HUES64 (cell line): ENCODE data around the gene DNAJC3.
A peak's percentile ranks its signal among the peaks of the same experiment; 100 is the strongest.
"Not testable (repeated sequence)": the region's sequence is repeated elsewhere in the genome, so short reads cannot be mapped to it uniquely, and the experiment has no call there.

Source experiments
- H3K27ac ChIP-seq: 2 replicates; pipeline ENCODE4 v1.7.0; 2013; ENCODE audit warnings: low read depth, low read length, inconsistent platforms
- H3K27me3 ChIP-seq: 2 replicates; pipeline ENCODE4 v1.6.1; 2013; ENCODE audit warnings: mild to moderate bottlenecking, low read length; ENCODE audit not compliant: insufficient read depth
- H3K36me3 ChIP-seq: 2 replicates; pipeline ENCODE4 v1.6.1; 2013; ENCODE audit warnings: mild to moderate bottlenecking, low read length; ENCODE audit not compliant: insufficient read depth
- H3K4me1 ChIP-seq: 2 replicates; pipeline ENCODE4 v1.6.1; 2013; ENCODE audit warnings: mild to moderate bottlenecking, low read length, moderate library complexity; ENCODE audit not compliant: insufficient read depth
- H3K4me3 ChIP-seq: 2 replicates; pipeline ENCODE4 v1.5.1; 2013; ENCODE audit warnings: mild to moderate bottlenecking, low read length, moderate library complexity
- H3K9ac ChIP-seq: 2 replicates; pipeline ENCODE4 v1.6.1; 2013; ENCODE audit warnings: mild to moderate bottlenecking, low read depth, low read length
- H3K9me3 ChIP-seq: 2 replicates; pipeline ENCODE4 v1.6.1; 2013; ENCODE audit warnings: low read depth, low read length; ENCODE audit not compliant: insufficient read depth
- WGBS: fragments of 150-250, 120-280 bp; methylation state at CpG from one replicate; pipeline ENCODE4 v1.1.7; 2013; ENCODE audit warnings: missing lambda C conversion rate; 5-methylcytosine and 5-hydroxymethylcytosine counted together

The DNAJC3 gene

DNA sequence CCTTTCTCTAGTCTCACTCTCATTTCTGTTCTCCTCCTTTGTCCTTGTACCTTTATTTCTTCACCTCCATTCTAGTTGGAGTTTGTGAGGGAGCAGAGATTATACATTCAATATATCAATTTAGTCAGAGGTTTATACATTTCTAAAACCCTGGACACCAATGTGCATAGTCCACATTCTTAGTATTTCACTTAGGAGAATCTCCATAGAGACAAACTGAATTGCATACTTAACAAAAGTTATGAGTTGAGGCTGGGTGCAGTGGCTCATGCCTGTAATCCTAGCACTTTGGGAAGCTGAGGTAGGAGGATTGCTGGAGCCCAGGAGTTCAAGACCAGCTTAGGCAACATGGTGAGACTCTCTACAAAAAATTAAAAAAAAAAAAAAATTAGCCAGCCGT lies 45.3 kb downstream of the DNAJC3 start:
- peaks cover 2% of the 10 kb centered on the region; the same call in 1 of the 2 replicates for H3K36me3 ChIP-seq
- H3K9ac ChIP-seq: no peak overlapping the region
- no peaks in the 10 kb centered on the region for H3K9me3 ChIP-seq
- no peak overlapping the region for H3K4me3 ChIP-seq
- 91% methylated on average over 1 of the region's 1 CpG for WGBS
- no peaks in the 10 kb centered on the region for H3K4me1 ChIP-seq
- no peaks in the 10 kb centered on the region for H3K27me3 ChIP-seq
- H3K27ac ChIP-seq: no peak overlapping the region

DNA sequence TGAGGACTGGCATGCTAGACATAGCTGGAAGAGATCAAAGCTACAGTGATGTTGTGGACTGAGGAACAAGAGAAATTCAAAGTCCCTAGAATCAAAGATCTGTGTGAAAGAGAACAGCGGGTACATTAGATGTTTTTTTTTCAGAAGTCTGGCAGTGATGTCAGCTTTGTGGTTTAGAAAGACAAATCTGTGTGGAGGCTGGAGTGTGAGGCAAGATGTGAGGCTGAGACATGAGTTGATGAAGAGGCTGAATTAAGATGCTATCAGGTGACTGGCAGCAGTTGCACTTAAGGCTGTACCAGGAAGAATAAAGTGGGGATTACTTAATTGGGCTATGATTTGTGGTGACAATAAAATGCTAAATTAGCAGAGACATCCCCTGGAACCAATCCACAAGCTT lies 46.5 kb downstream of the DNAJC3 start:
- H3K9ac ChIP-seq: no peak overlapping the region
- WGBS: 92% methylated on average over 1 of the region's 1 CpG
- H3K27ac ChIP-seq: no peak overlapping the region
- no peaks in the 10 kb centered on the region for H3K9me3 ChIP-seq
- H3K4me3 ChIP-seq: no peak overlapping the region
- no peaks in the 10 kb centered on the region for H3K27me3 ChIP-seq
- no peaks in the 10 kb centered on the region for H3K4me1 ChIP-seq
- peaks cover 2% of the 10 kb centered on the region; the same call in 1 of the 2 replicates for H3K36me3 ChIP-seq

DNA sequence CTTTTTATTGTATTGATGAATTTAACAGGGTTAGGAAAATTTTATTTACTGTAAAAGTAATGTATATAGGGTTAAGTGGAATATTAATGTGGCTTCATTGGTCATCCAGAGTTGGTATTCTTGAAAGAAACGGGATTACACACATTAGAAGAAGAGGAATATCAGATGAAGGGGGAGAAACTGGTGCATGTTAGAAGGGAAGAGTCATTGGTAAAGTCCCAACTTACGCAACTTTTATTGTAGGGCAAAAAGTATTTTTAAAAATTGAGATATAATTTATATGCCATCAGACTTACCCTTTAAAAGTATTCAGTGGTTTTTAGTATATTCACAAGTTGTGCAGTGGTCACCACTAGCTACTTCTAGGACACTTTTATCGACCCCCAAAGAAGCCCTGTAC lies 47.3 kb downstream of the DNAJC3 start:
- no peak overlapping the region for H3K4me3 ChIP-seq
- H3K27me3 ChIP-seq: no peaks in the 10 kb centered on the region
- no peak overlapping the region for H3K9ac ChIP-seq
- no peak overlapping the region for H3K27ac ChIP-seq
- no peaks in the 10 kb centered on the region for H3K9me3 ChIP-seq
- H3K36me3 ChIP-seq: peaks cover 2% of the 10 kb centered on the region; the same call in 1 of the 2 replicates
- no peaks in the 10 kb centered on the region for H3K4me1 ChIP-seq
- 95% methylated on average over 3 of the region's 3 CpGs for WGBS

DNA sequence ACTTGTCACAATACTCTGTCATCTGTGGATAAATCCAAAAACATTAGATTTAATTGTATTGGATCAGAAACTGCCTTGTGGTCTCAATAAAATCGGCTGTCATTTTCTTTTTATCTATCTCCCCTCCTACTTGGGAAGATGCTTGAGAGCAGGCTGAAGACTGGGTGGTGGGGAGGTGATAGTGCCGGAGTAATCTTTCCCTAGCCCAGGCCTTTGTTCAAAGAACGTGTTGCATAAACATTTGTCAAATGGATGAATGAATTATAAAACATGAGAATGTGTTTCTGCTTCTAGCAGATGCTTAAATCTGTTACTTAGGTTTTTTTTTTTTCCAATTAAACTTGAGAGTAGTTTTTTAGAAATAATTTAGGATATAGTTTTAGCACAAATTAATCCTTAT lies 49.9 kb downstream of the DNAJC3 start:
- H3K36me3 ChIP-seq: peaks cover 2% of the 10 kb centered on the region; the same call in 1 of the 2 replicates
- no peaks in the 10 kb centered on the region for H3K27me3 ChIP-seq
- no peaks in the 10 kb centered on the region for H3K4me1 ChIP-seq
- peaks cover 3% of the 10 kb centered on the region; the same call in 1 of the 2 replicates for H3K9me3 ChIP-seq
- H3K4me3 ChIP-seq: no peak overlapping the region
- no peak overlapping the region for H3K27ac ChIP-seq
- WGBS: 90% methylated on average over 2 of the region's 3 CpGs
- no peak overlapping the region for H3K9ac ChIP-seq

DNA sequence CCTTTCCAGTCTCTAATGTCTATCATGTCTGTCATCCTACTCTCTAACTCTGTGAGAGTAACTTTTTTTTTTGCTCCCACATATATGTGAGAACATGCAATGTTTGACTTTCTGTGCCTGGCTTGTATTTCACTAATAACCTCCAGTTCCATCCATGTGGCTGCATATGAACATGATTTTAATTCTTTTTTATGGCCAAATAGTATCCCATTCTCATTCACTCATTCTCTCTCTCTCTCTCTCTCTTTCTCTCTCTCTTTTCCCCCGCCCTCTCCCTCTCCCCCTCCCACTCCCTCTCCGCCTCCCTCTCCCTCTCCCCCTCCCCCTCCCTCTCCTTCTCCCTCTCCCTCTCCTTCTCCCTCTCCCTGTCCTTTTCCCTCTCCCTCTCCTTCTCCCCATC lies 52.0 kb downstream of the DNAJC3 start:
- no peak overlapping the region for H3K9ac ChIP-seq
- 83% methylated on average over 1 of the region's 2 CpGs for WGBS
- peaks cover 2% of the 10 kb centered on the region; the same call in 1 of the 2 replicates for H3K36me3 ChIP-seq

DNA sequence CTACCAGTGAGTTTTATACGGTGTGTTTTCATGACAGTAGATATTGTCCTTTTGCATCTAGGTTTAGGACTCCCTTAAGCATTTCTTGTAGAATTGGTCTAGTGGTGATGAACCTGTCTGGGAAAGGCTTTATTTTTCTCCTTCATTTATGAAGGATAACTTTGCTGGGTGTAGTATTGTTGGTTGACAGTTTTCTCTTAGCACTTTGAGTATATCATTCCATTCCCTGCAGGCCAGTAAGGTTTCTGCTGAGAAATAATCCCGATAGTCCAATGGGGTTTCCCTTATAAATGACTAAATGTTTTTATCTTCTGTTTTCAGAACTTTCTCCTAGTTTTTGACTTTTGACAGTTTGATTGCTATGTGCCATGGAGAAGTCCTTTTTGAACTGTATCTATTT lies 57.2 kb downstream of the DNAJC3 start:
- 95% methylated on average over 2 of the region's 2 CpGs for WGBS
- peaks cover 27% of the 10 kb centered on the region; the same call in 1 of the 2 replicates for H3K9me3 ChIP-seq
- no peak overlapping the region for H3K27ac ChIP-seq

More for the DNA sequence above, 52.0 kb downstream of the DNAJC3 start:
- H3K27ac ChIP-seq: no peak overlapping the region
- no peaks in the 10 kb centered on the region for H3K27me3 ChIP-seq
- peaks cover 21% of the 10 kb centered on the region; the same call in 1 of the 2 replicates for H3K9me3 ChIP-seq
- H3K4me1 ChIP-seq: no peaks in the 10 kb centered on the region
- no peak overlapping the region for H3K4me3 ChIP-seq

DNA sequence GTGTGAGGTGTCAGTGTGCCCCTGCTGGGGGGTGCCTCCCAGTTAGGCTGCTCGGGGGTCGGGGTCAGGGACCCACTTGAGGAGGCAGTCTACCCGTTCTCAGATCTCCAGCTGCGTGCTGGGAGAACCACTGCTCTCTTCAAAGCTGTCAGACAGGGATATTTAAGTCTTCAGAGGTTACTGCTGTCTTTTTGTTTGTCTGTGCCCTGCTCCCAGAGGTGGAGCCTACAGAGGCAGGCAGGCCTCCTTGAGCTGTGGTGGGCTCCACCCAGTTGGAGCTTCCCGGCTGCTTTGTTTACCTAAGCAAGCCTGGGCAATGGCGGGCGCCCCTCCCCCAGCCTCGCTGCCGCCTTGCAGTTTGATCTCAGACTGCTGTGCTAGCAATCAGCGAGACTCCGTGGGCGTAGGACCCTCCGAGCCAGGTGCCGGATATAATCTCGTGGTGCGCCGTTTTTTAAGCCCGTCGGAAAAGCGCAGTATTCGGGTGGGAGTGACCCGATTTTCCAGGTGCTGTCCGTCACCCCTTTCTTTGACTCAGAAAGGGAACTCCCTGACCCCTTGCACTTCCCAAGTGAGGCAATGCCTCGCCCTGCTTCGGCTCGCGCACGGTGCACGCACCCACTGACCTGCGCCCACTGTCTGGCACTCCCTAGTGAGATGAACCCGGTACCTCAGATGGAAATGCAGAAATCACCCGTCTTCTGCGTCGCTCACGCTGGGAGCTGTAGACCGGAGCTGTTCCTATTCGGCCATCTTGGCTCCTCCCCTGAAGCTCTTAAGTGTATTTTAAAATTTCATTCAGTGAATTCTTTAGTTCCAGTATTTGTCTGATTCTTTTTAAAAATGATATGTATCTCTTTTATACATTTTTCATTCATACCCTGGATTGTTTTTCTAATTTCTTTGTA lies 63.4 kb downstream of the DNAJC3 start:
- not testable (repeated sequence) for H3K9ac ChIP-seq, H3K36me3 ChIP-seq, H3K9me3 ChIP-seq, H3K4me1 ChIP-seq, H3K27me3 ChIP-seq, H3K27ac ChIP-seq
- peak overlapping the region; percentile 39 for H3K4me3 ChIP-seq
- 10% methylated on average over 9 of the region's 37 CpGs for WGBS

More for the DNA sequence above, 57.2 kb downstream of the DNAJC3 start:
- no peak overlapping the region for H3K4me3 ChIP-seq
- H3K36me3 ChIP-seq: peaks cover 2% of the 10 kb centered on the region; the same call in 1 of the 2 replicates
- H3K27me3 ChIP-seq: no peaks in the 10 kb centered on the region
- H3K9ac ChIP-seq: no peak overlapping the region
- H3K4me1 ChIP-seq: no peaks in the 10 kb centered on the region

DNA sequence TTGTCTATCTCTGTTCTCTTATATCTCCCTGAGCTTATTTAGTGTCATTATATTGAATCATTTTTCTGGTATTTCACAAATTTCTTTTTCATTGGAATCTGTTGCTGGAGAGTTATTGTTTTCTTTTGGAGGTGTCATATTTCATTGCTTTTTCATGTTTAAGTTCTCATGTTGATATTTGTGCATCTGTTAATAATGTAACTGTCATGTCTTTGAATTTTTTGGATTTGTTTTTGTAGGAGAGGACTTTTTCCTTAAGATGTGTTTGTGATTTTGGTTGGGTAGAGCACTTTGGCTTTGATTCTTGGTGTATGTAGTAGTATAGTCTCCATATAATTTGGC lies 64.0 kb downstream of the DNAJC3 start:
- H3K9me3 ChIP-seq: no peaks in the 10 kb centered on the region
- peak overlapping the region; percentile 39 for H3K4me3 ChIP-seq
- no peak overlapping the region for H3K27ac ChIP-seq
- no peaks in the 10 kb centered on the region for H3K36me3 ChIP-seq
- no peaks in the 10 kb centered on the region for H3K27me3 ChIP-seq
- no peak overlapping the region for H3K9ac ChIP-seq
- H3K4me1 ChIP-seq: no peaks in the 10 kb centered on the region

DNA sequence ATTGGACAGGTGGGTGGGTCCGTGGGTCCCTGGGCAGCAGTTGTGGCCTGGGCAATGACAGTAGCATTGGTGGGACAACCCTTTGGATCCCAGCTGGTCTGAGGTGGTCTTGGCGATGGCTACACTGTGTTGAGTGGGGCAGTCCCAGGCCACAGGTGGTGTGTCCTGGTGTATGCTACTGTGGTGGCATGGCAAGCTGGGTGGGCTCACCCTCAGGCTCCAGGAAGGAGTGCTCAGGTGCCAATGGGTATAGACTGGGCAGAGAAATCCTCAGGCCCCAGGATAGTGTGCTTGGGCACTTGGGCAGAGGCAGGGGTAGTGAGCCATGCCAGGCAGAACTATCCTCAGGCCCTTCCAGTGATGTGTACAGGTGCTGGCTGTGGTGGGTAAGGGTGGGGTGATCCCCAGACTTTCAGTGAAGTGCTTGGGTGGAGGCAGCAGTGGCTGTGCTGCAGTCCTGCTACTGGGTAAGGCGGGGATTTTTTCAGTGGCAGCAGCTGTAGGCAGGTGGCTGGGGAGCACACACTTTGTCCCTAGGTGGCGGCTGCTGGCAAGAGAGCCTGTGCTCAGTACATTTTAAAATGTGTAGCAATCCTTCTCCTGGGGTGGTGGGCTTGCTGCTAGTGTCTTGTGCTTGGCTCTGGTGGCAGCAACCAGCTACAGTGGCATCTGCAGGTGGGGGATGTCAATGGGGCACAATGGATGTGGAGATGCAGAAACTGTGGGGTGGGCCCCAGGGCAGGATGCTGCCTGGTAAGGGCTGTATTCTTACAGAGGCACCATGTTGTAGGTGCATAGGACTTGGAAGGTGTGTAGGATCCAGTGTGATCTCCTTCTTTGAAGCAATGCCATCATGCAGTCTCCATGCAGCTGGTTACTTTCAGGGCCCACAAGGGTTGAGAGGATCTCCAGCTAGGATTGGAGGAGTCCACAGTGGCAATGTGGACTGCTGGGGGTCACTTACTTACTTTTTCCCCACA lies 64.9 kb downstream of the DNAJC3 start:
- 94% methylated on average over 4 of the region's 4 CpGs for WGBS
- no peak overlapping the region for H3K9ac ChIP-seq
- no peak overlapping the region for H3K4me3 ChIP-seq
- no peaks in the 10 kb centered on the region for H3K4me1 ChIP-seq
- no peaks in the 10 kb centered on the region for H3K27me3 ChIP-seq
- H3K9me3 ChIP-seq: no peaks in the 10 kb centered on the region
- H3K36me3 ChIP-seq: no peaks in the 10 kb centered on the region
- H3K27ac ChIP-seq: no peak overlapping the region

DNA sequence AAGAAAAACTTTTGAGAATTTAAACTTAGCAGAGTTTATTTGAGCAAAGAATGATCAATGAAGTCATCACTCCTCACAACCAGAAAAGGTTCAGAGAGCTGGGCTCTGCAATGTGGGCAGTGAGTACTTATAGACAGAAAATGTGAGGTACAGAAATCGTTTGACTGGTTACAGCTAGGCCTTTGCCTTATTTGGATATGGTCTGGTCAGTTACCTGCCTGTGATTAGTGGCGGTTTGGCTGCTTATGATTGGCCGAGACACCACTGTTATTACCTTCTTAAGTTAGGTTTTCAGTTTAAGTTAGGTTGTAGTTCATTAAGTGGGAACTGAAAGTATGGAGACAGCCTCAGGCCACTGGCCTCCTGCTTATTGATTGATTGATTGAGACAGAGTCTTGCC lies 66.3 kb downstream of the DNAJC3 start:
- H3K4me1 ChIP-seq: no peaks in the 10 kb centered on the region
- H3K27me3 ChIP-seq: no peaks in the 10 kb centered on the region

DNA sequence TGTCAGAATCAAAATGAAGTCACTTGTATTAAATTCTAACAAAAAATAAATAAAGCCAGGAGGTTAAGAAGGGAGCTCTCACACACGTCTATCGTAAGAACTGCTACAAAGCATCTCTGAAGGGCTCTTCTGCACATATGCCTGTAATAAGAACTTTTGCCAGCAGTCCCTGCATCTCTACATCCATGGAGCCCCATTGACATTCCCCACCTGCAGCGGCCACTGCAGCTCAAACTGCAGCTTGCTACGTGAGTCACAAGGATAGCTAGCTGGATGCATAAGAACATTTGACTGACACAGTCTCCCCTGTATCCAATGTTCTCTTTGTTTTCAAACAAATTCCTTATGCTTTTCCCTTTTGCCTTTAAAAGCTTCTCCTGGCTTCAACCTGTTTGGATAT lies 68.3 kb downstream of the DNAJC3 start:
- H3K27ac ChIP-seq: no peak overlapping the region
- no peaks in the 10 kb centered on the region for H3K4me1 ChIP-seq
- no peak overlapping the region for H3K4me3 ChIP-seq
- H3K9me3 ChIP-seq: no peaks in the 10 kb centered on the region
- no peaks in the 10 kb centered on the region for H3K27me3 ChIP-seq
- H3K9ac ChIP-seq: no peak overlapping the region
- 78% methylated on average over 4 of the region's 4 CpGs for WGBS
- H3K36me3 ChIP-seq: no peaks in the 10 kb centered on the region

More for the DNA sequence above, 66.3 kb downstream of the DNAJC3 start:
- Histone ChIP-seq H3K9me3 (no peaks in the 10 kb centered on the region), H3K36me3 (no peaks in the 10 kb centered on the region), H3K27ac (no peak overlapping the region), H3K9ac (no peak overlapping the region), H3K4me3 (no peak overlapping the region)
- 91% methylated on average over 3 of the region's 3 CpGs for WGBS
